ENCODE data around the gene RIT2. TPM values are rescaled to one million over a fixed set of nuclear protein-coding genes. Genes with fewer than 3 reads are reported as not detected.

The RIT2 gene
- total RNA-seq, 1 experiment from 2014 or later = not detected

DNA sequence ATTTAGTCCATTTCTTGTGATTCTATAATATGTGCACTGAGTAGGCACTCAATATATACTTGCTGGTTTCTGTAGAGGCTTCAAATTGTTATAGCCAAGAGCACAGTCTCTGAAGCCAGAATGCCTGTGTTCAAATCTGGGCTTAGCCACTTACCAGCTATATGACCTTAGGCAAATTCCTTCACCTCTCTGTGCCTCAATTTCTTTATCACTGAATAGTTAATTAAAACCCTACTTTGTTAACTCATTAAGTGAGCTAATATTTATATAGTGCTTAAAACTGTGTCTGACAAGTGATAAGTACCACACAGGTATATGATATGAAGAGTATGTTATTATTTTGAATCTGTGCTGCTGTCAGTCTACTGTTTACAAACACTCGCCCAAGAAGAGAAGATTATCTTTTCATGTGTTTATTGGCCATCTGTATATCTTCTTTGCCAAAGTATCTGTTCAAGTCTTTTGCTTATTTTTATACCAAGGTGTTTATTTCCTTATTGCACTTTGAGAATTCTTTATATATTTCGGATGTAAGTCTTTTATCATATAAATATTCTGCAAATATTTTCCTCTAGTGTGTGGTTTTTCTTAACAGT, 1.3 kb upstream of the RIT2 start:
- H3K4me1 ChIP-seq (replicated peaks; ENCODE audit: insufficient read depth) = no peaks in the 10 kb centered on the region
- H4K20me1 ChIP-seq (ENCODE audit: insufficient read depth) = no peaks in the 10 kb centered on the region
- POLR2A ChIA-PET (ENCODE audit: unreplicated experiment) = no interaction called here
- DNase-seq = no peak
- no peaks in the 10 kb centered on the region for H3K9me3 ChIP-seq (ENCODE audit: insufficient read depth, low read depth)
- BruUV-seq (replicated peaks) = no TSS peak
- H3F3A ChIP-seq (ENCODE audit: insufficient read depth, low read depth) = no peaks in the 10 kb centered on the region
- intact Hi-C loops (cut with micrococcal nuclease; ENCODE audit: unreplicated experiment) = no loop called here
- H3K79me2 ChIP-seq (ENCODE audit: low read depth) = no peaks in the 10 kb centered on the region
- H3K4me3 ChIP-seq = no peak overlapping the region
- no peaks in the 10 kb centered on the region for H3K27me3 ChIP-seq (ENCODE audit: insufficient read depth, low read depth)
- no peak overlapping the region for H3K4me2 ChIP-seq
- CTCF ChIA-PET = no interaction called here
- no peaks in the 10 kb centered on the region for H3K36me3 ChIP-seq (ENCODE audit: low read depth)
- no peak overlapping the region for H2AFZ ChIP-seq
- no peak overlapping the region for H3K27ac ChIP-seq
- no peak for TF ChIP-seq EZH2 (IDR thresholded peaks at IDR 0.05; ENCODE audit: low read depth)
- TF ChIP-seq, protein P1, sequence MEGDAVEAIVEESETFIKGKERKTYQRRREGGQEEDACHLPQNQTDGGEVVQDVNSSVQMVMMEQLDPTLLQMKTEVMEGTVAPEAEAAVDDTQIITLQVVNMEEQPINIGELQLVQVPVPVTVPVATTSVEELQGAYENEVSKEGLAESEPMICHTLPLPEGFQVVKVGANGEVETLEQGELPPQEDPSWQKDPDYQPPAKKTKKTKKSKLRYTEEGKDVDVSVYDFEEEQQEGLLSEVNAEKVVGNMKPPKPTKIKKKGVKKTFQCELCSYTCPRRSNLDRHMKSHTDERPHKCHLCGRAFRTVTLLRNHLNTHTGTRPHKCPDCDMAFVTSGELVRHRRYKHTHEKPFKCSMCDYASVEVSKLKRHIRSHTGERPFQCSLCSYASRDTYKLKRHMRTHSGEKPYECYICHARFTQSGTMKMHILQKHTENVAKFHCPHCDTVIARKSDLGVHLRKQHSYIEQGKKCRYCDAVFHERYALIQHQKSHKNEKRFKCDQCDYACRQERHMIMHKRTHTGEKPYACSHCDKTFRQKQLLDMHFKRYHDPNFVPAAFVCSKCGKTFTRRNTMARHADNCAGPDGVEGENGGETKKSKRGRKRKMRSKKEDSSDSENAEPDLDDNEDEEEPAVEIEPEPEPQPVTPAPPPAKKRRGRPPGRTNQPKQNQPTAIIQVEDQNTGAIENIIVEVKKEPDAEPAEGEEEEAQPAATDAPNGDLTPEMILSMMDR (conservative IDR thresholded peaks at IDR 0.05) = no peak
- H3K9me2 ChIP-seq (ENCODE audit: insufficient read depth) = no peaks in the 10 kb centered on the region

DNA sequence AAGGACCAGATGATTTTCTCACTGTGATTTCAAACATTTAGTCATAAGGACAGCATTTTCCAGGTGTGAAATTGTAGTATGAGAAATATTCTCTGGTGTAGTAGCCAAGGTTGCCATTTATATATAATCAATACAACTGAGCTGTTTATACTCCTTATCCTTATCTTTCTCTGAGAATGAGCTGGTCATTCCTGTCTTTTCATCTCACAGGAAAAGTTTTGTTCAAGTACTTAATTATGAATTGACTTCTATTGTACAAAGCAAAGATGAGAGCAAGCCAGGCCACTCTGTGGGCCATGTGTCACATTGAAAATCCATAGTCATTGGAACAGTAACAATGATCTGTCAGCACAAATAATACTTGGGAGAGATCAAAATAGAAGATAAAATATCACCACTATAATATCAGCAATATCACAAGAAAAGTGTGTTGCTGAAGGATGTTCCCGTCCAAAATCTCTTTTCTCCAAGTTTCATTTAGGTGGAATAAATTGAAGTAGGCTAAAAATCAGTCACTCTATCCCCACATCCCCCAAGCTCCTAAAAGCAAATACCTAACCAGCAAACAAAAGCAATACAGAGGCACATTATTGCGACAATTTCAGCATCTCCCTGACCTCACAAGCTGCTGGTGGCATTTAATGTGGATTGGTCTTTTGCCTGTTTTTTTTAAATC, 2.1 kb downstream of the RIT2 start:
- Histone ChIP-seq H2AFZ (no peak overlapping the region), H3F3A (ENCODE audit: insufficient read depth, low read depth) (no peaks in the 10 kb centered on the region), H3K27ac (no peak overlapping the region), H4K20me1 (ENCODE audit: insufficient read depth) (no peaks in the 10 kb centered on the region), H3K4me2 (no peak overlapping the region), H3K36me3 (ENCODE audit: low read depth) (no peaks in the 10 kb centered on the region), H3K4me1 (replicated peaks; ENCODE audit: insufficient read depth) (no peaks in the 10 kb centered on the region), H3K79me2 (ENCODE audit: low read depth) (no peaks in the 10 kb centered on the region), H3K9me3 (ENCODE audit: insufficient read depth, low read depth) (no peaks in the 10 kb centered on the region), H3K9me2 (ENCODE audit: insufficient read depth) (no peaks in the 10 kb centered on the region), H3K27me3 (ENCODE audit: insufficient read depth, low read depth) (no peaks in the 10 kb centered on the region), H3K4me3 (no peak overlapping the region)
- POLR2A ChIA-PET (ENCODE audit: unreplicated experiment) = no interaction called here
- no peak for DNase-seq
- intact Hi-C loops (cut with micrococcal nuclease; ENCODE audit: unreplicated experiment) = no loop called here
- no peak for TF ChIP-seq EZH2 (IDR thresholded peaks at IDR 0.05; ENCODE audit: low read depth)
- TF ChIP-seq, protein P1 (conservative IDR thresholded peaks at IDR 0.05) = no peak
- no TSS peak for BruUV-seq (replicated peaks)
- CTCF ChIA-PET = interaction anchor here (0.6 kb wide), 1 partner anchor 516 kb away, joined by 3 read pairs; no protein-coding TSS in a partner anchor

DNA sequence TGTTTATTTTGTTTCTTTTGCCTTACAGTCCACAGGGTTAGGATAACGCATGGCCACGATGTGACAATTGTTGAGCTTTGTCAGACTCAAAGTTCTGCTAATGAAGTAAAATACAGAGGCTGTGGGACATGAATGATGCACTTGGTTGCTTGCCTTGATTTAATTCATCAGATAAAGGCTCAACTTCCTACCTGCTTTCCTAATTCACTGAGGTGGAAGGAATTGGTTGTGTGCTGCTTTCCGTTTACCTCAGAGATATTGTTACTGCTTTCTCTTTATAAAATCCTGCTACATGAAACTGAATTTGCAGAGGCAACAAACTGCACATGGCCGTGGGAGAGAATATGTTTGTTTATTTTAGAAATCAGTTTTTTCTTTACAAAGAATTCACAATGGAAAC, 6.6 kb downstream of the RIT2 start:
- Histone ChIP-seq H3K4me2 (no peak overlapping the region), H3K9me2 (ENCODE audit: insufficient read depth) (no peaks in the 10 kb centered on the region), H3F3A (ENCODE audit: insufficient read depth, low read depth) (no peaks in the 10 kb centered on the region), H3K36me3 (ENCODE audit: low read depth) (no peaks in the 10 kb centered on the region), H3K4me3 (no peak overlapping the region), H4K20me1 (ENCODE audit: insufficient read depth) (no peaks in the 10 kb centered on the region), H3K27me3 (ENCODE audit: insufficient read depth, low read depth) (no peaks in the 10 kb centered on the region), H3K79me2 (ENCODE audit: low read depth) (no peaks in the 10 kb centered on the region), H3K27ac (no peak overlapping the region), H2AFZ (no peak overlapping the region), H3K9me3 (ENCODE audit: insufficient read depth, low read depth) (no peaks in the 10 kb centered on the region), H3K4me1 (replicated peaks; ENCODE audit: insufficient read depth) (no peaks in the 10 kb centered on the region)
- CTCF ChIA-PET = no interaction called here
- no peak for TF ChIP-seq EZH2 (IDR thresholded peaks at IDR 0.05; ENCODE audit: low read depth)
- TF ChIP-seq, protein P1 (conservative IDR thresholded peaks at IDR 0.05) = no peak
- intact Hi-C loops (cut with micrococcal nuclease; ENCODE audit: unreplicated experiment) = no loop called here
- no TSS peak for BruUV-seq (replicated peaks)
- no peak for DNase-seq
- POLR2A ChIA-PET (ENCODE audit: unreplicated experiment) = no interaction called here
